Tibial nerve (tissue), 4 donors: ENCODE measurements around the gene DHX16.

Source experiments
- CTCF ChIP-seq, 5 experiments: fragments of 200-600 bp in 3 of 5; fragments of 450-650 bp in 2 of 5; sonication (generic) in 3 of 5; IDR thresholded peaks; one replicate each; pipeline ENCODE4 v1.5.1; 2016 to 2019; ENCODE audit warnings: antibody characterized with exemption in 5 of 5, mild to moderate bottlenecking in 3 of 5, moderate library complexity in 2 of 5
- EP300 ChIP-seq, 2 donors: sonication (generic); formaldehyde crosslinking; IDR thresholded peaks; one replicate each; pipeline ENCODE4 v1.6.1; 2017; ENCODE audit warnings: antibody characterized with exemption in 2 of 2, mild to moderate bottlenecking in 1 of 2
- POLR2A ChIP-seq, 2 donors: fragments of 450-650 bp; IDR thresholded peaks; one replicate each; pipeline ENCODE4 v1.6.1; 2017; ENCODE audit warnings: antibody characterized with exemption in 2 of 2, mild to moderate bottlenecking in 2 of 2, moderate library complexity in 2 of 2

GRCh38 chr6:30603961-30604360, 68.8 kb downstream of the DHX16 start:
- TF ChIP-seq CTCF (IDR thresholded peaks at IDR 0.05) (no peak), POLR2A (IDR thresholded peaks at IDR 0.05) (no peak), EP300 (IDR thresholded peaks at IDR 0.05) (no peak)
